HG03575 (cell line): Measurements from ENCODE around the gene AKR7A3.
"Not testable (repeated sequence)": the region's sequence is repeated elsewhere in the genome, so short reads cannot be mapped to it uniquely, and the experiment has no call there.

Experiments used
- ATAC-seq: cut with Tn5 transposase; IDR thresholded peaks from one replicate; pipeline ENCODE4 v1.9.1; 2021; ENCODE audit not compliant: unreplicated experiment, insufficient number of reproducible peaks, low FRiP score; ENCODE audit errors: extremely low read depth

AKR7A3 gene

DNA sequence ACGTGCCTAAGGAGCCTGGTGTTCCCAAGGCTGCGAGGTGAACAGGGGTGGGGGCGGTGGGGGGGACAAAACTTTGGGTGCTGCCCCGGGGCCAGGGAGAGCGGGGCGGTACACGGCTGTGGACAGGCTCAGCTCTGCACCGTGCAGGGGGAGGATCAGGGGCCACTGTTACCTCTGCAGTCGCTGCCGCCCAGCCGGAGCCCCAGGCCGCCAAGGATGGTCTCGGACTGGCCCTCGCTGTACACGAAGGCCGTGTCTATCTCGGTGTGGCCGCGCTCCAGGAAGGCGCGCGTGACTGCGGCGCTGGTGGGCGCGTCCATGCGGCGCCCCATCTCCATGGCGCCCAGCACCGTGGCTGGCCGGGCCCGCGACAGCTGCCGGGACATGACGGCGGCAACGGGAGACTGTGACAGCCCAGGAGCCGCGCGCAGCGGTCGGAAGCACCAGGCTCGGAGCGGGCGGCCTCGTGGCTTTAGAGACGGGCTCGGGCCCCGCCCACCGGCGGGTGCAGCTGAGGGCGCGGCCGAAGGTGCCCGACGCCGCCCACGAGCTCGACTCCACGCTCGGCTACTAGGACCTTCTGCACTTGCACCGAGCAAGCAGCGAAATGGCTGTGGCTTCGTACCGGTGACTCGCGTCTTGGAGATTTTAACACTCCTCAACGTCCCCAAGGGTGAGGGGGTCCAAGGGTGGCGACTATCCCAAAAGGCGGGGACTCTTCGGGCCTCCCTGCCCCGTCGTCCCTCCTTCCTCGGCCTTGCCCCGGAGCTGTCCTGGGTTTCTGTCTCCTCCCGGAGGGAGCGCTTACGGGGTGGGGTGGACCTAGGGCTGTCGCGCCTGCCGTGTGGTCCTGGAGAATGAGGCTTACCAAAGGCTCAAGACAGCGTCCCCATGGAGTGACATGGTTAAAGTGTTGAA, at the start of gene AKR7A3:
Gene AKR7A3 (minus strand): TSS at position 447 of the 918 bp plus-strand sequence. CDS start 61 bp downstream, at position 386.
- not testable (repeated sequence) for ATAC-seq

DNA sequence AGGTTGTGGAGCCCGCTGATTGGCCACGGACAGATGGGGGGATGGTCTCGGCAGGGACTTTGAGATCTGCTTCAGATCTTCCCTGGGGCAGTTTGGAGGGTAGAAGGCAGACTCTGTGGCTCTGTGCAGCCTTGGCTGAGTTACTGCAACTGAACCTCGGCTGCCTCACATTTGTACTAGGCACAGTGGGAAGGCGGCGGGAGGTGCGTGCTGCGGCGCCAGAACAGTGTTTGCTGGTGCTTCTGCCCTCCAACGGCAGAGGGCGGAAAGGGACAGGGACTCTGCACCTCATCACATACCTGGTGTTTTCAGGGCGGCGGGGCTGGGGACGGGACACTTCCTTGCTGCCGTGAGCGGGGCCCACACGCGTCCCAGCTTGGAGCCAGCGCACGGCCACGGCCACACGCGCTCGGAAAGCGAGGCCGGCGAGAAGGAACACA, 49.8 kb upstream of the AKR7A3 start:
- ATAC-seq: no peak

DNA sequence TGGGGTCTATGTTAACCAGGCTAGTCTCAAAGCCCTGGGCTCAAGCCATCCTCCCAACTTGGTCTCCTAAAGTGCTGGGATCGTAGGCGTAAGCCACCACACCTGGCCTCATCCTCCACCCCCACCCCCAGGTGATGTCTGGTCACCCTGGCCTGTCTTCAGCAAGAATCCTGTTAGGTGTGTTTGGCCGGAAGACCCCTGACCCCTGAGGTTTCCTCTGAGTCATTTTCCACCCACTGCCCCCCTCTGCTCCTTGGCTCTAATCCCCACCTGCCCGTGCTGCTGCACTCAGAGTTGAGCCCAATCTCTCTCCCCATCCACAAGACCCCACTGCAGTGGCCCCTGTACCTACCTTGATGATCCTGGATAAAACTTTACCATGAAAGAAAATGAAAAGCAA, 48.7 kb upstream of the AKR7A3 start:
- no peak for ATAC-seq

DNA sequence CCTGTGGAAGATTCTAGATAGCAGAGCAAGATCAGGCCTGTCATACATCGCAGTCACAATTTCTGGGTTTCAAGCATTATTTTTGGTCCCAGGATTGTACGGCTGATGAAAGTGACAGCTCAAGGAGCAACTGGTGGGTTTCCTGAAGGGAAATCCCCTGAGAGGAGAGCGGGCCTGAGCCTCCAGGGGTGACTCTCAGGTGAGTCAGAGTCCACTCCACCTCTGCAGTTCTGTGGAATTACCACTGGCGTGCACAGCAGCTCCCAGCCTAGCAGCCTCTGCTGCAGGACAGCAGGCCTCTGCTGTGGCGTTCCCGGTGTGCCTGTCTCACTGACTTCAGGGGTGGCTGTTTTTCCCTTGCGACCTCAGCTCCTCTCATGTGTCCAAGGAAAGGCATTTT, 48.0 kb upstream of the AKR7A3 start:
- no peak for ATAC-seq

DNA sequence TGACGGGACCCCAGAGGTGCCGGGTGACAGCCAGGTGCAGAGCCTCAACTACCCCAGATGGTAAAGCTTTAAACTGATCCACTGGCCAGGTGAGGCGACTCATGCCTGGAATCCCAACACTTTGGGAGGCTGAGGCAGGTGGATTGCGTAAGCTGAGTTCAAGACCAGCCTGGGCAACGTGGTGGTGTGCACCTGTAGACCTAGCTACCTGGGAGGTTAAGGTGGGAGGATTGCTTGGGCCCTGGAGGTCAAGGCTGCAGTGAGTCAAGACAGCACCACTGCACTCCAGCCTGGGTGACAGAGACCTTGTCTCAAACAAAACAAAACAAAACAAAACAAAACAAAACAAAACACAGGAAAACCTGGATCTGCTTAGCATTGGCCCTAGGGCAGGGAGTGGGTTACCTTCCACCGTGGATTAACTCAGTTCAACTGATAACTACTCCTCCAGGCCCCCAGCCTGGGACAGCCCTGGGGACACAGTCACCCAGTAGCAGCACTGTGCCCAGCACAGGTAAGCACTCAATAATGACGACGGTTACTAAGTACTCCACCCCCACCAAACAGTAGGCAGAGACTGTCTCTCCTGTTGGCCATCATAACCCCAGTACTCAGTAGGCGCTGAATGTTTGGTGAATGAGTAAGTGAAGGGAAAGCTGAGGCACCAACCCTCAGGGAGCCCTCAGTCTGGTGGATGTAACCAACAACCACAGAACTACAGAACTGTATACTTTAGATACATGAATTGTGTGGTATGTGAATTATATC, 45.2 kb upstream of the AKR7A3 start:
- no peak for ATAC-seq

DNA sequence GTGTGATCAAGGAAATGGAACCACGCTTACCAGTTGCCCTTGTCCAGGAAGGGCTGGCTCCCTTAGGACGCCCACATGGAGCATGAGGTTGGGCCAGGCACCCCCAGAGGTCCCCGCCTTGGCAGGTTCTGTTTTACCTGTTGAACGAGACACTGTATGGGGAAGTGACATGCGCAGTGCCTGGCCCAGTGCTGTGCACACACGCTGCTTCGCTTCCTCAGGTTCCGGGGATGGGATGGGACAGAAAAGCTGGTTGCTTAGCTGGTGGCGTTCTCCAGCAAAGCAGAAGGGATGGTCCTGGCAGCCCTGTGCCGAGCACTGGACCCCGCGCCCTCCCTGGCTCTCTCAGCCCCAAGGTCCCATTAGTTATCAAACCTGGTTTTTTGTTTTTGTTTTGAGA, 44.3 kb upstream of the AKR7A3 start:
- ATAC-seq: no peak

DNA sequence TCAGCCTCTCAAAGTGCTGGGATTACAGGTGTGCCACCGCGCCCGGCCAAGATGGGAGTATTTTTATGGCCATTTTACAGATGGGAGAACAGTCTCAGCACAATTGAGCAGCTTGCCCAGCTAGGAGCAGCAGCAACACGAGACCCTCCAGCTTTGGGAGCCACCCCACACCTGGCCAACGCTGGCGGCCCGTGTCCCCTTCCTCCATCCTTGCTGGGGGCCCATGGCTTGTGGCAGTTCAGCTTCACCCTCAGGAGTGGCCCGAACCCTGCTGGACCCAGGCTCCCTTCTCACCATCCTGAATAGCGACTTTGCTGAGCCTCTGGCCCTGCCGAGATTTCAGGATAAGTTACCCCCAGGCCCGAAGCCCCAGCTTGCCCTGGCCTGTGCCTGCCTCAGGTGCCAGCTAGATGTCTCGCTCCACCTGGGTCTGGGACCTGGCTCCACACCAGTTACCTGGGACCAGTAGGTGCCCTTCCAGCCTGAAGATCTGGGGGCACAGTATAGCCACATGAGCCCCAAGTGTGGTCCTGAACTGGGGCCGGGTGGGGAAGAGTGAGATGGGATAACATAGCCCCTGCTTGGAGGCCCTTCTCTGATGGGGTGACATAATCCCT, 42.8 kb upstream of the AKR7A3 start:
- no peak for ATAC-seq

DNA sequence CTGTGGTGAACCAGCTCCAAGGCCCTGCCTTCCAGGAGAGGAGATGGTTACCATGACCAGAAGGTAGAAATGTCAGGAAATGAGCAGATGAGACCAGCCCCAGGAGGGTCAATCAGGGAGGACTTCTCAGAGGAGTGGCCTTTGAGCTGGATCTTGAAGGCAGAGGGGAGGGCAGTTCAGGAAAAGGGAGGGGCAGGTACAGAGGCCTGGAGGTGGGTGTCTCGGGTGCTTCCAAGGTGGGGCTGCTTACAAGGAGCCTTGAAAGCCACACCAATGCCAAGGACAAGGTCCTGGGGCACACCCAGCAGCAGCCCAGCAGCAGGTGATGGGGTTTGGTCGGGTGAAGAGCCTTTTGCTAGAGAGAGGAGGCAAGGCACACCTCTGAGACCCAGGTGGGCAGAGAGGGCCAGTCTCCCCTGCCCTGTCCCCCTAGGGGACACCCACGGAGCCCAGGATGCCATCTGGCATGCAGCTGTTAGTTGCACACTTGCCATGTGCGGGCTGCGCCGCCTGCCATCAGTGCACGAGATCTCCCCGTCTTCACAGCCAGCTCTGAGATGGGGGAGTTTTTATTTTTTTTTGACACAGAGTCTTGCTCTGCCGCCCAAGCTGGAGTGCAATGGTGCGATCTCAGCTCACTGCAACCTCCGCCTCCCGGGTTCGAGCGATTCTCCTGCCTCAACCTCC, 42.0 kb upstream of the AKR7A3 start:
- no peak for ATAC-seq

DNA sequence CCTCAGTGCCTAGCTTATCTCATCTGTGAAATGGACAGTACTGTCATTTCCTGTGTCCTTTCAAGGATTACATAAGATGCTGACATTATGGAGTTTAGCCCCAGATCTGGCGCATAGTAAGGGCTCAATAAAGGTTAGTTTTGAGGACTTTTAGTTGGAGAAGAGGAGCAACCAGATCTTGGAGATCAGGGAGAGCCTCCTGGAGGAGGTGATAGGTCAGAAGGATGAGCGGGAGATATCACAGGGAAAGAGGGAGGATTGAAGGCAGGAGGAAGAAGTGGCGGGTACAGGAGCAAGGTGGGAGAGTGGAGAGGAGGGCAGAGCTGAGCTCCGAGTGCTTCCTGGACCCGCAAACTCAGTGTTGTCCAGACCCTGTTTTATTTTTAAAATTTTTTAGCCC, 41.0 kb upstream of the AKR7A3 start:
- no peak for ATAC-seq

DNA sequence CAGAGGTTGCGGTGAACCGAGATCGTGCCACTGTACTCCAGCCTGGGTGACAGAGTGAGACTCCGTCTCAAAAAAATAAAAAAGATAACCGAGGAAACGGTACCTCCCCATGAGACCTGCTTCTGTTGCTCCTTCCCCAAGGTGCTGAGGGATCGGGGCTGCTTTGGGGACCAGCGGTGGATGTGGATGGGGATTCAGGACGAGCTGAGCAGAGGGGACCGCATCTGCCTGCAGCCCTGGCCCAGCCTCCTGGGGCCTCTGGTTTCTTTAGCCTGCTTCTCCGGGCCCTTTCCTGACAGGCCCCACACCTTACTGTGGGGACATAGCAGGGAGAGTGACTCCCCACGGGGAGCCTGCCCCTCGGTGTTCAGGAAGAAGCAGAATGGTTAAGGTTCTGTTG, 40.6 kb upstream of the AKR7A3 start:
- ATAC-seq: no peak

DNA sequence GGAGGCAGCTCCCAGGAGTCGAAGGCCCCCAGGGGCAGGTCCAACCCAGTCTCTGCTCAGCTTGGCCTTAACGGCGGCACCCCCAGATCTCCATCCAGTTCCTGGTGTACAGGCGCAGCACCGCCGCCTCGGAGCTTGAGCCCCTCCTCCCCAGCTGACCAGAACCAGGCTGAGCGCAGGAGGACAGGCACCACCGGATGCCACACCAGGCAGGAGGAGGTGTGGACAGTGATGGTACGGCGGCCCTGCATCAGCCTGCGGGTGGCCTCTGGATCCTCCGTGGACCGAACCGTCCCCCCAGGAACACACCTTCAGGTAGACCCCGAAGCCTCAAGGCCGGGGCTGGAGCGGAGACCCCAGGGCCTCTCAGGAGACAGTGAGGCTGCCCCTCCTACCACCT, 39.9 kb upstream of the AKR7A3 start:
- no peak for ATAC-seq

DNA sequence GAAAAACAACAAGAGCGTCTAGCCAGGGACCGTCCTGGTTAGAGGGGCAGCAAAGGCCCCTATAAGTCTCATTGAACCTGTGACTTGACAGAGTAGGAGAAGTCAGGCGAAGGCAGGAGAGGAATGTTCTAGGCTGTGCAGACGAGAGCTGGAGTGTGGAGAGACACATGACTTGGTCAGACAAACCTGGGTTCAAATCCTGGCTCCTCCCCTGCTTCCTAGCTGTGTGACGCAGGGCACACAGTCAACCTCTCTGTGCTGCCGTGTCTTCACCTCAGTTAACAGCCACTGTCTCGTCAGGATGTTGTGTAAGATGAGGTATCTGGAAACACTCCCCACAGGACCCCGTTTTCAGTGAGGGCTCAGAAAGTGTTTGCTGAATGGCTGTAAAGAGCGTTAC, 39.2 kb upstream of the AKR7A3 start:
- ATAC-seq: no peak

DNA sequence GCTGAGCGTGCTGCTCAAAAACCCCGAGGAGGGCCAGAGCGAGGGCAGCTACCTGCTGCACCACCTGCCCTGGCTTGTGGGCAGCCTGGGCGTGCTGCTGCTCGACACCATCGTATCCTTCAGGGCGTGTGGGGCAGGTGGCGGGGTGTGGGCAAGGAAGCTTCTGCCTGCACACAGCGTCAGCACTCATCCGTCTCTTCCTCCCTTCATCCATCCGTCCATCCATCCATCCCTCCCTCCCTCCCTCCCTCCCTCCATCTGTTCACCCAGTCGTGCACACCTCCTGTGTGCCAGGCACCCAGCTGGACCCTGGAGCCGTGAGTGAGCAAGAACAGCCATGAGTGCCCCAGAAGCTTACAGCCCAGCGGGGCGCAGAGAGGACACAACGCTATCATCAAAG, 38.7 kb upstream of the AKR7A3 start:
- no peak for ATAC-seq

DNA sequence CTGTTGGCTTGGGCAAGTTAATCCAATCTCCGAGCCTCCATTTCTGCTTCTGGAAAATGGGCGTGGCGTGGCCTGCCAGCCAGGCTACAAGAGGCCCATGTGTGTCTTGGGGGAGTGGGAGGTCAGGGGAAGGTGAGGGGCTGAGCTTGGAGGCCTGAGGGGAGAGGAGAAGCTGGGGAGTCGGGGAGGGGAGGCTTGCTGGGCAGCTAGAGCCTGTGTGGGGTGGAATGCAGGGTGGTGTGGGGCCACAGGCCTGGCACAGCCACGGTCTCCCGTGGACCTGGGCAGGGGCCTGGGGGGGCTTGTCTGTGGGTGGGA, 38.1 kb upstream of the AKR7A3 start:
- no peak for ATAC-seq

DNA sequence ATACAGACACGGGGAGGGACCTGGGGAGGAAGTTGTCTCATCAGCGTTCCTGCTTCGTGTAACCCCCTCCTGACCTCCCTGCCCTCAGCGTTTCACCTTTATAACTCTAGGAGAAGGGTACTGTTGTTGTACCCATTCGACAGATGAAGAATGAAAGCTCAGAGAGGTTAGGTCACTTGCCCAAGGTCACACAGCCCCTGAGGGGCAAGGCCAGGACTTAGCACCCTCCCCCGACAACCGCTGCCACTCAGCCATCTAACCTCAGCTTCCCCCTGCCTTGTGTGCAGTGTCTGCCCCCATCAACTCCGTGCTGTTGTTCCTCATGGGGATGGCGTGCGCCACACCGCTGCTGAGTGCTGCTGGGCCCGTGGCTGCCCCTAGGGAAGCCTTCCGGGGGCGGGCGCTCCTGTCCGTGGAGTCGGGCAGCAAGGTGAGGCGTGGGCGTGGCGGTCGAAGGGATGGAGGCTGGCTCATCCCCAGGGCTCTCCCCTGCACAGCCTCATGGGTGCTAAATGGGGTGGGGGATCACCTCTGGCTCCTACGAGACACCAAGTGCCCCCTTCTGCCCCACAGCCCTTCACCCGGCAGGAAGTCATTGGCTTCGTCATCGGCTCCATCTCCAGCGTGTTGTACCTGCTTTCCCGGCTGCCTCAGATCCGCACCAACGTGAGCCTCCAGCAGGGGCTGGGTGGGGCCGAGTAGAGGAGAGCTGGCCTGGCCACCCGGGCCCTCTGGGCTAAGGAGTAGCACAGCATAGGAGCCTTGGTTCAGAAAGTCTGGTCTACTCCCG, 37.6 kb upstream of the AKR7A3 start:
- no peak for ATAC-seq

DNA sequence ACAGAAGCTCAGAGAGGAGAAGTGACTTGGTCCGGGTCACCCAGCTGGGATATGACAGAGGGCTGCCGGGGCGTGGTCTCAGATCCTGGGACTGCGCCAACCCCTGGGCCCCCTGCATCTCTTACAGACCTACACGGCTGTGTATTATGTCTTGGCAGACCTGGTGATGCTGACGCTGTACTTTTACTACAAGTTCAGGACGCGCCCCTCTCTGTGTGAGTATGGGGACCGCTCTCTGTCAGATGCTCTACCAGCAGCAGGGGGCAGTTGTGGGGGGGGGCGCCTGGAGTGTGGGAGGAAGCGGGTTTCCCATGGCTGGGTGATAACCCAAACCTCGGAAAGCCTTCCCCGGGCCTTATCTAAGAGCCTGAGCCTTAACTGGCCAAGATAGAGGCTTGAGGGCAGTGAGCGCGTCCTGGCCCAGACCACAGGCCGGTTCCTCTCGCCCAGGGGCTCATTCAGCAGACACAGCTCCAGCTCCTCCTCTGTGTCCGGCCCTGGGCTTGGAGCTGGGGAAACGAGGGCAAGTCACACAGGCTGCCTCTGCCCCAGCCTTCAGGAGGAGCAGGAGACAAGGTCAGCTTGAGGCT, 36.9 kb upstream of the AKR7A3 start:
- no peak for ATAC-seq

DNA sequence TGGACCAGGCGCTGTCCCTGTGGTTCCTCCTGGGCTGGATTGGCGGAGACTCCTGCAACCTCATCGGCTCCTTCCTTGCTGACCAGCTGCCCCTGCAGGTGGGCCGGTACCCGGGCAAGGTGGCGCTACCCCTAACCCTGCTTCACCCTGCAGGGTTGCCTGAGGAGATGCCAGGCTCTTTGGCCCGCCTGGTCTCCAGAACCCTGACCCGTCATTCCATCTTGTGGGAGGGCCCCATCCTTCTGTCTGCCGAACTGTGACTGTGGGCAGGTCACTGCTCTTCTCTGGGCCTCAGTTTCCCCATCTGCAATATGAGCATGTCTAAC, 36.1 kb upstream of the AKR7A3 start:
- no peak for ATAC-seq

DNA sequence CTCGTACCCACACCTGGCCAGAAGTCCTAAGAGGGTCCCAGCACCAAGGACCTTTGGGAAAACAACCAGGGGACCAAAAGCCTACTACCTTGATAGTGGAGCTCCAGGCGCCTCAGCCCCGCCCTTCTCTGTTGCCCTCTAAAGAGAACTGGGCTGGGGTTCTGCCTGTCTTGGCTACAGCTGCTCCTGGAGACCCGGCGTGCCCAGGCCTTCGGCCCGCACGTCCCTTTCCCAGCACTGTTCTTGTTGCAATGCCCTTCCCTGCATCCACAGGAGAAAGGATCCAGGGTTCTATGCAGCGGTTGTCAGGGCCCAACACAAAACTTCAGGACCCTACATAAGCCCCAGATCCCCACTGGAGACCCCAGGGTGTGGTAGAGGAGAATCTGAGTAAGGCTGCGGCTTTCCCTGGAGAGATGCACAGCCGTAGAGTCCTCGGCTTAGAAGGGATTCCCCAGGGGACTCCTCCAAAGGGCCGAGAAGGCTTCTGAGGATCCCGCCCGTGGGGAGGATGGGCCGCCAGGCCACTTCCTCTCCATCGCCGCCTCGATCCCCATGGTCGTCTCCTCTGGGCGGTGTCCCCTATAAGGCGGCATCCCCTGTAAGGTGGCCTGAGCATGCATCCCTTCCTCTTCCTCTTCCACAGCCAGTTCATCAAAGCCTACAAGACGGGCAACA, 35.6 kb upstream of the AKR7A3 start:
- ATAC-seq: no peak
